DOHH2 (cell line): ENCODE results near the gene CCDC28B.
"Not testable (repeated sequence)": the region's sequence is repeated elsewhere in the genome, so short reads cannot be mapped to it uniquely, and the experiment has no call there.

Experiments
- EZH2phosphoT487 ChIP-seq: fragments of 200-600 bp; sonication (generic); IDR thresholded peaks from 2 replicates; pipeline ENCODE4 v1.6.1; 2017; ENCODE audit warnings: borderline replicate concordance, mild to moderate bottlenecking, antibody characterized with exemption, low read length, moderate library complexity, mixed read lengths
- TF ChIP-seq, protein P1 (sequence below): fragments of 200-600 bp; sonication (generic); IDR thresholded peaks from one replicate; pipeline ENCODE4 v1.5.1; 2014; ENCODE audit warnings: antibody characterized with exemption, mild to moderate bottlenecking, low read depth, low read length; ENCODE audit not compliant: poor library complexity, severe bottlenecking

GRCh38 chr1:32165633-32166032 lies 34.8 kb upstream of the CCDC28B start:
- TF ChIP-seq, protein P1, sequence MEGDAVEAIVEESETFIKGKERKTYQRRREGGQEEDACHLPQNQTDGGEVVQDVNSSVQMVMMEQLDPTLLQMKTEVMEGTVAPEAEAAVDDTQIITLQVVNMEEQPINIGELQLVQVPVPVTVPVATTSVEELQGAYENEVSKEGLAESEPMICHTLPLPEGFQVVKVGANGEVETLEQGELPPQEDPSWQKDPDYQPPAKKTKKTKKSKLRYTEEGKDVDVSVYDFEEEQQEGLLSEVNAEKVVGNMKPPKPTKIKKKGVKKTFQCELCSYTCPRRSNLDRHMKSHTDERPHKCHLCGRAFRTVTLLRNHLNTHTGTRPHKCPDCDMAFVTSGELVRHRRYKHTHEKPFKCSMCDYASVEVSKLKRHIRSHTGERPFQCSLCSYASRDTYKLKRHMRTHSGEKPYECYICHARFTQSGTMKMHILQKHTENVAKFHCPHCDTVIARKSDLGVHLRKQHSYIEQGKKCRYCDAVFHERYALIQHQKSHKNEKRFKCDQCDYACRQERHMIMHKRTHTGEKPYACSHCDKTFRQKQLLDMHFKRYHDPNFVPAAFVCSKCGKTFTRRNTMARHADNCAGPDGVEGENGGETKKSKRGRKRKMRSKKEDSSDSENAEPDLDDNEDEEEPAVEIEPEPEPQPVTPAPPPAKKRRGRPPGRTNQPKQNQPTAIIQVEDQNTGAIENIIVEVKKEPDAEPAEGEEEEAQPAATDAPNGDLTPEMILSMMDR = not testable (repeated sequence)
- TF ChIP-seq EZH2phosphoT487 = not testable (repeated sequence)
